ENCODE results near the gene MYRIP.
"Not testable (repeated sequence)": the region's sequence is repeated elsewhere in the genome, so short reads cannot be mapped to it uniquely, and the experiment has no call there.

Gene MYRIP

GRCh38 chr3:40130721-40131120 lies 321.3 kb downstream of the MYRIP start:
- no peaks in the 10 kb centered on the region for H3K9me3 ChIP-seq (ENCODE audit: insufficient read depth, low read length)
- H3K4me2 ChIP-seq (ENCODE audit: low read length), result no peak overlapping the region
- no peaks in the 10 kb centered on the region for H4K20me1 ChIP-seq (ENCODE audit: insufficient read depth, low read length)
- H3K27ac ChIP-seq (ENCODE audit: low read length), result no peak overlapping the region
- H3K9ac ChIP-seq (ENCODE audit: low read length), result no peak overlapping the region
- no peaks in the 10 kb centered on the region for H3K79me2 ChIP-seq (ENCODE audit: low read length)
- H3K4me1 ChIP-seq (ENCODE audit: low read length), result no peaks in the 10 kb centered on the region
- TF ChIP-seq EZH2phosphoT487 (IDR thresholded peaks at IDR 0.05; ENCODE audit: low read depth) (no peak), CTCF (IDR thresholded peaks at IDR 0.05; ENCODE audit: low read depth, low read length) (no peak)
- H3K4me3 ChIP-seq (ENCODE audit: low read length), result no peak overlapping the region
- no peaks in the 10 kb centered on the region for H3K36me3 ChIP-seq (replicated peaks; ENCODE audit: low read depth, low read length)
- no peaks in the 10 kb centered on the region for H3K27me3 ChIP-seq (ENCODE audit: low read depth, low read length)
- H2AFZ ChIP-seq (ENCODE audit: low read depth, low read length), result no peak overlapping the region

GRCh38 chr3:40133886-40134575 lies 324.6 kb downstream of the MYRIP start:
- H3K27ac ChIP-seq (ENCODE audit: low read length); H3K4me3 ChIP-seq (ENCODE audit: low read length); H3K4me1 ChIP-seq (ENCODE audit: low read length); H3K27me3 ChIP-seq (ENCODE audit: low read depth, low read length); H3K4me2 ChIP-seq (ENCODE audit: low read length); H2AFZ ChIP-seq (ENCODE audit: low read depth, low read length); H3K36me3 ChIP-seq (replicated peaks; ENCODE audit: low read depth, low read length); H3K79me2 ChIP-seq (ENCODE audit: low read length); H4K20me1 ChIP-seq (ENCODE audit: insufficient read depth, low read length); H3K9ac ChIP-seq (ENCODE audit: low read length); H3K9me3 ChIP-seq (ENCODE audit: insufficient read depth, low read length): not testable (repeated sequence)

GRCh38 chr3:40137591-40138295 lies 328.3 kb downstream of the MYRIP start:
- TF ChIP-seq CTCF (IDR thresholded peaks at IDR 0.05; ENCODE audit: low read depth, low read length) (no peak), EZH2phosphoT487 (IDR thresholded peaks at IDR 0.05; ENCODE audit: low read depth) (no peak)
- Histone ChIP-seq H2AFZ (ENCODE audit: low read depth, low read length) (no peak overlapping the region), H3K79me2 (ENCODE audit: low read length) (no peaks in the 10 kb centered on the region), H3K27me3 (ENCODE audit: low read depth, low read length) (peaks cover 6% of the 10 kb centered on the region; the same call in 1 of the 2 replicates), H4K20me1 (ENCODE audit: insufficient read depth, low read length) (no peaks in the 10 kb centered on the region), H3K36me3 (replicated peaks; ENCODE audit: low read depth, low read length) (no peaks in the 10 kb centered on the region), H3K9me3 (ENCODE audit: insufficient read depth, low read length) (no peaks in the 10 kb centered on the region), H3K4me2 (ENCODE audit: low read length) (no peak overlapping the region), H3K27ac (ENCODE audit: low read length) (no peak overlapping the region), H3K4me1 (ENCODE audit: low read length) (no peaks in the 10 kb centered on the region), H3K9ac (ENCODE audit: low read length) (no peak overlapping the region), H3K4me3 (ENCODE audit: low read length) (no peak overlapping the region)

- Histone ChIP-seq H3K4me1 (ENCODE audit: low read length) (no peaks in the 10 kb centered on the region), H3K36me3 (replicated peaks; ENCODE audit: low read depth, low read length) (no peaks in the 10 kb centered on the region), H3K9me3 (ENCODE audit: insufficient read depth, low read length) (no peaks in the 10 kb centered on the region), H3K27ac (ENCODE audit: low read length) (no peak overlapping the region), H3K4me3 (ENCODE audit: low read length) (no peak overlapping the region), H4K20me1 (ENCODE audit: insufficient read depth, low read length) (no peaks in the 10 kb centered on the region), H3K79me2 (ENCODE audit: low read length) (no peaks in the 10 kb centered on the region), H3K27me3 (ENCODE audit: low read depth, low read length) (peaks cover 18% of the 10 kb centered on the region), H3K9ac (ENCODE audit: low read length) (no peak overlapping the region), H2AFZ (ENCODE audit: low read depth, low read length) (no peak overlapping the region), H3K4me2 (ENCODE audit: low read length) (no peak overlapping the region)
- TF ChIP-seq EZH2phosphoT487 (IDR thresholded peaks at IDR 0.05; ENCODE audit: low read depth) (no peak), CTCF (IDR thresholded peaks at IDR 0.05; ENCODE audit: low read depth, low read length) (no peak)
Observed at GRCh38 chr3:40143283-40144090, 334.1 kb downstream of the MYRIP start.

Data from OCI-LY3 (cell line).